T-cell (primary cell): Measurements from ENCODE around the gene C22orf15. TPM values are rescaled to one million over a fixed set of nuclear protein-coding genes. Genes with fewer than 3 reads are reported as not detected.
A peak's percentile ranks its signal among the peaks of the same experiment; 100 is the strongest.

Source experiments
- ATAC-seq, 4 experiments: fragments of 200-7000 bp in 3 of 4; fragments of 150-1000 bp in 1 of 4; cut with Tn5 transposase; replicated peaks in 1 of 4; 1 replicate in 3 of 4; 2 replicates in 1 of 4; pipeline ENCODE4 v1.10.0; 2021; ENCODE audit warnings: moderate library complexity in 3 of 4, mild to moderate bottlenecking in 2 of 4, moderate number of reproducible peaks in 1 of 4
- CTCF ChIA-PET, 2 donors: fragments of 300-600 bp; sonication (Branson Sonifier 250); formaldehyde crosslinking; loops; one replicate each; lab custom pipeline; 2022; ENCODE audit warnings: antibody characterized with exemption in 2 of 2; lab: Charles Lee
- POLR2A ChIA-PET, 2 donors: fragments of 300-600 bp; sonication (Branson Sonifier 250); formaldehyde crosslinking; loops; one replicate each; lab custom pipeline; 2022; ENCODE audit warnings: antibody characterized with exemption in 2 of 2; lab: Charles Lee
- DNase-seq, 35 experiments: peaks; one replicate each; pipeline versions ENCODE4 v3.0.0 to v3.0.0-alpha.2; 2013 to 2023
- H3K27ac ChIP-seq: one replicate; pipeline ENCODE4 v1.5.1; 2013; ENCODE audit warnings: low read length
- H3K27me3 ChIP-seq, 2 experiments: replicated peaks in 1 of 2; 1 replicate in 1 of 2; 2 replicates in 1 of 2; pipeline versions ENCODE4 v1.6.1 to v1.7.0; 2013; ENCODE audit warnings: low read length in 1 of 2, mixed read lengths in 1 of 2; ENCODE audit not compliant: control insufficient read depth in 2 of 2, insufficient read depth in 2 of 2; ENCODE audit errors: extremely low read depth in 1 of 2
- H3K36me3 ChIP-seq, 2 donors: 1 replicate in 1 of 2; 2 replicates in 1 of 2; pipeline versions ENCODE4 v1.6.1 to v1.7.0; 2013; ENCODE audit warnings: low read length in 1 of 2; ENCODE audit not compliant: control insufficient read depth in 2 of 2, insufficient read depth in 1 of 2; ENCODE audit errors: extremely low read depth in 1 of 2
- H3K4me1 ChIP-seq, 2 experiments: 1 replicate in 1 of 2; 2 replicates in 1 of 2; pipeline versions ENCODE4 v1.6.1 to v1.7.0; 2013; ENCODE audit warnings: low read length in 2 of 2, mixed read lengths in 1 of 2; ENCODE audit not compliant: insufficient read depth in 2 of 2, control insufficient read depth in 1 of 2; ENCODE audit errors: extremely low read depth in 1 of 2
- H3K4me3 ChIP-seq, 2 donors: 1 replicate in 1 of 2; 2 replicates in 1 of 2; pipeline versions ENCODE4 v1.5.1 to v1.7.0; 2013; ENCODE audit warnings: mild to moderate bottlenecking in 2 of 2, low read length in 1 of 2, moderate library complexity in 1 of 2; ENCODE audit not compliant: control insufficient read depth in 1 of 2; ENCODE audit errors: extremely low read depth in 1 of 2
- H3K9me3 ChIP-seq: 2 replicates; pipeline ENCODE4 v1.7.0; 2013
- H3K27ac Mint-ChIP-seq, 2 donors: one replicate each; pipeline ENCODE4 v1.8.0; 2020 to 2021; ENCODE audit warnings: mild to moderate bottlenecking in 2 of 2, mixed read lengths in 2 of 2
- H3K27me3 Mint-ChIP-seq, 2 donors: one replicate each; pipeline ENCODE4 v1.8.0; 2021 to 2022; ENCODE audit warnings: mixed read lengths in 2 of 2
- H3K36me3 Mint-ChIP-seq: one replicate; pipeline ENCODE4 v1.8.0; 2021; ENCODE audit warnings: mixed read lengths
- H3K4me1 Mint-ChIP-seq, 3 donors: one replicate each; pipeline ENCODE4 v1.8.0; 2020 to 2022; ENCODE audit warnings: mixed read lengths in 3 of 3, mild to moderate bottlenecking in 1 of 3
- H3K4me3 Mint-ChIP-seq, 3 donors: one replicate each; pipeline ENCODE4 v1.8.0; 2020 to 2022; ENCODE audit warnings: mild to moderate bottlenecking in 3 of 3, mixed read lengths in 3 of 3, moderate library complexity in 3 of 3
- H3K9me3 Mint-ChIP-seq, 3 donors: one replicate each; pipeline ENCODE4 v1.8.0; 2020 to 2022; ENCODE audit warnings: mixed read lengths in 3 of 3
- WGBS: methylation state at CpG from one replicate; pipeline ENCODE4 v1.1.5; 2013; ENCODE audit warnings: missing lambda C conversion rate; ENCODE audit not compliant: insufficient coverage; 5-methylcytosine and 5-hydroxymethylcytosine counted together
- total RNA-seq, 35 experiments: library from RNA in 6 of 35; stranded (reverse) in 6 of 35; fragments of 120-200 nt in 1 of 35; gene quantifications; one replicate each; pipeline versions ENCODE4 v1.2.1 to v1.2.4 and lab custom pipeline; 2013 to 2026

The C22orf15 gene
- total RNA-seq, 5 donors from 2014 or later (not counting 1 experiment from before 2014, with no cell fraction given) = 0.58 to 2.2 (median 1.9) TPM

- 94% methylated on average over 7 of the region's 7 CpGs for WGBS
- Histone ChIP-seq H3K4me1 (peaks cover 8 to 32% of the 10 kb centered on the region in 2 experiments), H3K27me3 (peaks cover 0 to 17% of the 10 kb centered on the region in 2 experiments), H3K36me3 (no peaks in the 10 kb centered on the region), H3K27ac (no peak overlapping the region), H3K4me3 (peak overlapping the region in 1 of 2 donors; percentile 36), H3K9me3 (no peaks in the 10 kb centered on the region)
- no peak for ATAC-seq
- H3K9me3 Mint-ChIP-seq = no peaks in the 10 kb centered on the region
- ChIA-PET POLR2A (no interaction called here), CTCF (no interaction called here)
- H3K27me3 Mint-ChIP-seq = no peaks in the 10 kb centered on the region
- H3K4me1 Mint-ChIP-seq = peaks cover 16 to 31% (median 30%) of the 10 kb centered on the region in 3 donors
- no peaks in the 10 kb centered on the region for H3K36me3 Mint-ChIP-seq
- H3K27ac Mint-ChIP-seq = no peak overlapping the region
- peak overlapping the region; percentile 9 to 62 (median 47) for H3K4me3 Mint-ChIP-seq
- DNase-seq = no peak
These were observed 10.8 kb downstream of the C22orf15 start for GRCh38 chr22:23773483-23774113.

- peak overlapping the region in 1 of 3 donors; percentile 31 for H3K4me3 Mint-ChIP-seq
- H3K27me3 Mint-ChIP-seq = no peaks in the 10 kb centered on the region
- WGBS = 85% methylated on average over 6 of the region's 12 CpGs
- H3K9me3 Mint-ChIP-seq = no peaks in the 10 kb centered on the region
- ChIA-PET CTCF (no interaction called here), POLR2A (no interaction called here)
- no peaks in the 10 kb centered on the region for H3K36me3 Mint-ChIP-seq
- H3K9me3 ChIP-seq = no peaks in the 10 kb centered on the region
- DNase-seq (no peak), ATAC-seq (no peak)
- H3K4me1 ChIP-seq = peaks cover 8 to 30% of the 10 kb centered on the region in 2 experiments
- H3K27me3 ChIP-seq = peaks cover 0 to 12% of the 10 kb centered on the region in 2 experiments
- H3K27ac ChIP-seq = no peak overlapping the region
- H3K36me3 ChIP-seq = no peaks in the 10 kb centered on the region
- H3K4me3 ChIP-seq = no peak overlapping the region
- peaks cover 16 to 31% (median 29%) of the 10 kb centered on the region in 3 donors for H3K4me1 Mint-ChIP-seq
- H3K27ac Mint-ChIP-seq = no peak overlapping the region
These were observed 11.5 kb downstream of the C22orf15 start for GRCh38 chr22:23774114-23774921.

- H3K4me3 Mint-ChIP-seq = peak overlapping the region in 1 of 3 donors; percentile 31
- no peaks in the 10 kb centered on the region for H3K36me3 Mint-ChIP-seq
- no peak overlapping the region for H3K4me3 ChIP-seq
- no CpG with 5 or more reads among the region's 2 CpGs for WGBS
- no peaks in the 10 kb centered on the region for H3K36me3 ChIP-seq
- no peaks in the 10 kb centered on the region for H3K27me3 Mint-ChIP-seq
- no peaks in the 10 kb centered on the region for H3K9me3 Mint-ChIP-seq
- peaks cover 16 to 31% (median 25%) of the 10 kb centered on the region in 3 donors for H3K4me1 Mint-ChIP-seq
- ATAC-seq (no peak), DNase-seq (no peak)
- ChIA-PET CTCF (interaction anchor here in 1 of 2 donors (0.6 kb wide), 1 partner anchor 32 kb away, joined by 3 read pairs; no protein-coding TSS in a partner anchor), POLR2A (no interaction called here)
- no peak overlapping the region for H3K27ac ChIP-seq
- no peaks in the 10 kb centered on the region for H3K9me3 ChIP-seq
- peaks cover 8 to 30% of the 10 kb centered on the region in 2 experiments for H3K4me1 ChIP-seq
- H3K27me3 ChIP-seq = peaks cover 0 to 9% of the 10 kb centered on the region in 2 experiments
- no peak overlapping the region for H3K27ac Mint-ChIP-seq
These were observed 12.2 kb downstream of the C22orf15 start for GRCh38 chr22:23774922-23775436.

GRCh38 chr22:23775779-23776375, 13.1 kb downstream of the C22orf15 start:
- DNase-seq = no peak
- Mint-ChIP-seq H3K4me1 (peaks cover 16 to 26% (median 22%) of the 10 kb centered on the region in 3 donors), H3K27ac (no peak overlapping the region), H3K36me3 (no peaks in the 10 kb centered on the region), H3K9me3 (no peaks in the 10 kb centered on the region), H3K27me3 (no peaks in the 10 kb centered on the region), H3K4me3 (no peak overlapping the region)
- no peaks in the 10 kb centered on the region for H3K9me3 ChIP-seq
- 83% methylated on average over 3 of the region's 3 CpGs for WGBS
- H3K4me3 ChIP-seq = no peak overlapping the region
- ChIA-PET CTCF (no interaction called here), POLR2A (no interaction called here)
- peaks cover 0 to 9% of the 10 kb centered on the region in 2 experiments for H3K27me3 ChIP-seq
- H3K27ac ChIP-seq = no peak overlapping the region
- no peak for ATAC-seq
- H3K36me3 ChIP-seq = peaks cover 0 to 3% of the 10 kb centered on the region in 2 donors
- H3K4me1 ChIP-seq = peaks cover 8 to 23% of the 10 kb centered on the region in 2 experiments

- ATAC-seq (no peak), DNase-seq (no peak)
- no peaks in the 10 kb centered on the region for H3K36me3 Mint-ChIP-seq
- Histone ChIP-seq H3K27me3 (peaks cover 0 to 4% of the 10 kb centered on the region in 2 experiments), H3K27ac (no peak overlapping the region), H3K4me1 (peaks cover 0 to 5% of the 10 kb centered on the region in 2 experiments), H3K4me3 (no peak overlapping the region), H3K9me3 (no peaks in the 10 kb centered on the region), H3K36me3 (peaks cover 0 to 3% of the 10 kb centered on the region in 2 donors)
- no peaks in the 10 kb centered on the region for H3K9me3 Mint-ChIP-seq
- H3K4me1 Mint-ChIP-seq = peaks cover 6 to 12% (median 9%) of the 10 kb centered on the region in 3 donors
- H3K27ac Mint-ChIP-seq = no peak overlapping the region
- ChIA-PET POLR2A (no interaction called here), CTCF (interaction anchor here in 1 of 2 donors (0.7 kb wide), 1 partner anchor 128 kb away, joined by 6 read pairs; no protein-coding TSS in a partner anchor)
- H3K4me3 Mint-ChIP-seq = no peak overlapping the region
- WGBS = 100% methylated on average over 8 of the region's 11 CpGs
- H3K27me3 Mint-ChIP-seq = no peaks in the 10 kb centered on the region
These were observed 15.2 kb downstream of the C22orf15 start for GRCh38 chr22:23777776-23778576.
